ENCODE results near the gene EFS.
"Not testable (repeated sequence)": the region's sequence is repeated elsewhere in the genome, so short reads cannot be mapped to it uniquely, and the experiment has no call there.

EFS gene, protein sequence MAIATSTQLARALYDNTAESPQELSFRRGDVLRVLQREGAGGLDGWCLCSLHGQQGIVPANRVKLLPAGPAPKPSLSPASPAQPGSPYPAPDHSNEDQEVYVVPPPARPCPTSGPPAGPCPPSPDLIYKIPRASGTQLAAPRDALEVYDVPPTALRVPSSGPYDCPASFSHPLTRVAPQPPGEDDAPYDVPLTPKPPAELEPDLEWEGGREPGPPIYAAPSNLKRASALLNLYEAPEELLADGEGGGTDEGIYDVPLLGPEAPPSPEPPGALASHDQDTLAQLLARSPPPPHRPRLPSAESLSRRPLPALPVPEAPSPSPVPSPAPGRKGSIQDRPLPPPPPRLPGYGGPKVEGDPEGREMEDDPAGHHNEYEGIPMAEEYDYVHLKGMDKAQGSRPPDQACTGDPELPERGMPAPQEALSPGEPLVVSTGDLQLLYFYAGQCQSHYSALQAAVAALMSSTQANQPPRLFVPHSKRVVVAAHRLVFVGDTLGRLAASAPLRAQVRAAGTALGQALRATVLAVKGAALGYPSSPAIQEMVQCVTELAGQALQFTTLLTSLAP

DNA sequence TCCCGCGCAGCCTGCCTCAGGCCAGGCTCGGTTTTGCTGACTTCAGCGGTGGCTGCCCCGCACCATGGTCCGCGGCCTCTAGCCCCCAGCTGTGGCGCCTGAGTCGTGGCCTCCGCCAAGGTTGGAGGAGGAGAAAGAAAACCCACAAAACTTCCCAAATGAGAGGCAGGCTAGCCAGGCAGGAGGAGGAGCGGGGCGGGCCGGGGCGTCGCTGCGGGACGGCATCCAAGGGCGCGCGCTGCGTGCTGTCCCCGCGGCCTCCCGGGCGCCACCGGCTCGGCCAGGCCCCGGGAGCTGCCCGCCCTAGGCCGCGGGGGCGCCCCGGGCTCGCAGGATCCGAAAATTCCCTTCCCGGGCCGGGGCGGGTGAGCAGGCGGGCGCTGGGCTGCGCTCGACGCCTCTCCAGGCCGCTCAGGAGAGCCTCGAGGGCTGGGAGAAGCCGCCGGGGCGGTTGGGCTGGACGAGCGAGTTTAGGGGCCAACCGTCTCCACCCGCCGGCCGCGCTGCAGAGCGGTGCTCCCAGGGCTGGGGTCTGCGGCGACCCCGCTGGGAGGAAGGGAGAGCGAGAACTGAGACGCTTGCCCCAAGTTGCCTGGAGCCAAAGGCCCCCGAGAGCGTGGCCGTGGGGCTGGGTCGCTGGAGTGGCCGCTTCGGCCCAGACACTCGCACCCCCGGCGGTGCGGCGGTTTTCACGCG is at the start of gene EFS:
Gene EFS, minus strand, starts transcription at position 137 of the 696 bp plus-strand sequence. CDS start 147 bp downstream, outside the sequence.
- no peak for DNase-seq

DNA sequence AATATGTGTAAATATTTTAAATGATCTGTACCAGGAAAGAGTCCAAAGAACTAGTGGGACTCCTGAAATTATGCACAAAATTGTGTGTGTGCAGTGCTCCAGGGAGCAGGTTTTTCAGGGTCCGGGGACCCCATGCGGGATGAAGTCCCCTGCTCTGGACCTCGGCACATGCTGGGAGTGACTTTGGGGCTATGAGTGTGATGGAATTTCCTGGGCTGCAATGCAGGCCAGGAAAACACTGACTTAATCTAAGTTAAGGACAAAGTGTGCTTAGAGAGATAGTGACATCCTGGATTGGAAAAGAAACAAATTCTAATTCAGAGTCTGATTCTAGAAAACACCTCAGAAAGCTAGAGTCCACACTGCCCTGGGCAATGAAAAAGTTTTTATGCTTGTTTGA is 49.3 kb upstream of the EFS start:
- DNase-seq = no peak

DNA sequence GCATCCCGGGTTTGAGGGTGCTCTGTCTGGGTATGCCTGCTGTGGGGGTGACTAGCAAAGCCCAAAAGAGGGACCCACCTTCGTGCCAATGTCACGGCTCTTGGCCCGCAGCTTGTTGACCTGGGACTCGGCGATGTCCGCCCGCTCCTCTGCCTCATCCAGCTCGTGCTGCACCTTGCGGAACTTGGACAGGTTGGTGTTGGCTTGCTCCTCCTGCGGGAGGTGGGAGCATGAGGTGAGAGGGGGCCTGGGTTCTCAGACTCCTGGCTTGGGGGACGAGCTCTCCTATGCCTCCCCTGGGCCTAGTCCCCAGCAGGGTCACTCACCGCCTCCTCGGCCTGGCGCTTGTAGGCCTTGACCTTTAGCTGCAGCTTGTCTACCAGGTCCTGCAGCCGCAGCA is 48.7 kb upstream of the EFS start:
- no peak for DNase-seq

GRCh38 chr14:23411563-23412525 is 46.9 kb upstream of the EFS start:
- DNase-seq = no peak

DNA sequence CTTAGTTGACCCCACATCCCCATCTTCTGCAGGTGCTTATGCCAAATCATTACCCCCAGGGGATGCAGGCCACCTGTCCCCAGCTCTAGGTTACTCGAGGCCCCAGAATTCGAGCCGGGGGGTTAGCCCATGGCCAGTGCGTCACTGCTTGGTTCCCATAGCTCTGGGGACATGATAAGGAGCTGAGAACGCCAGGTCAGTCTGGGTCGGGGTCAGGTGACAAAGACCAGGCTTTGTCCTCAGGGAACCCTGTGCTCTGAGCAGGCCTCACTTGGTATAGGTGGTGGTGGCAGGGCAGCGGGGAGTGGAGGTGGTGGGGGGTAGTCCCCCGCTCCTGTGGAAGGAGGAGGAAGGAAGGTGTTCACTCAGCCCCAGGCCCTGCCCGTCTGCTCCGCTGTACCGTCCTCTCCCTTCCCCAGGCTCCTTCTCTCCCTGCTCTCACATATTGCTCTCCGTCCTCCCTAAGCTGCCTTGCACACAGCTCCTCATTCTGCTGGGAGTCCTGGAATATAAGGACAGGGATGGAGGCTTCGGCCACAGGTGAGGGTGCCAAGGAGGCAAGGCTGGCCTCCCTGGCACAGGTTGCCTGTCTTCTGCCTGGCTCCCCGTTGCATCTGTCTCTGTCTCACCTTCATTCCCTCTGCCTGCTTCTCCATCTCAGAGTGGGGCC is 45.1 kb upstream of the EFS start:
- DNase-seq = no peak

- DNase-seq = no peak
Observed at GRCh38 chr14:23409475-23409874, 44.5 kb upstream of the EFS start.

DNA sequence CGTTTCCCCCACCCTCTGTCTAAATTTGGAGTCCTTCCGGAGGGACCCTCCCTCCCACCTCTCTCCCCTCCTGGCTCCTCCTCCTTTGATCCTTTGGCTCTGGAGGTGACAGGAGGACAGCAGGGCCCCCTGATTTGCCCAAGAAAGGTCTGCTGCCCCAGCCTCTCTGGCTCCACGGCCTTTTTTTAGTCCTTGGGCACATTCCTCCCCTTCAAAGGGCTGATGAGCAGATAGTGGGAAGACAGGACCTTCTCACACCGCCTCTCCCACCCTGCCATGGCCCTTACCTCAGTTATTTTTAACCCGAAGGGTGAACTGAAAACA is 43.3 kb upstream of the EFS start:
- no peak for DNase-seq

GRCh38 chr14:23407516-23408306 is 42.7 kb upstream of the EFS start, which contains the start of gene MYH6:
TSS of gene MYH6 (minus strand) at chr14:23408273. CDS start at chr14:23407223, 1,050 bp downstream.
- no peak for DNase-seq

DNA sequence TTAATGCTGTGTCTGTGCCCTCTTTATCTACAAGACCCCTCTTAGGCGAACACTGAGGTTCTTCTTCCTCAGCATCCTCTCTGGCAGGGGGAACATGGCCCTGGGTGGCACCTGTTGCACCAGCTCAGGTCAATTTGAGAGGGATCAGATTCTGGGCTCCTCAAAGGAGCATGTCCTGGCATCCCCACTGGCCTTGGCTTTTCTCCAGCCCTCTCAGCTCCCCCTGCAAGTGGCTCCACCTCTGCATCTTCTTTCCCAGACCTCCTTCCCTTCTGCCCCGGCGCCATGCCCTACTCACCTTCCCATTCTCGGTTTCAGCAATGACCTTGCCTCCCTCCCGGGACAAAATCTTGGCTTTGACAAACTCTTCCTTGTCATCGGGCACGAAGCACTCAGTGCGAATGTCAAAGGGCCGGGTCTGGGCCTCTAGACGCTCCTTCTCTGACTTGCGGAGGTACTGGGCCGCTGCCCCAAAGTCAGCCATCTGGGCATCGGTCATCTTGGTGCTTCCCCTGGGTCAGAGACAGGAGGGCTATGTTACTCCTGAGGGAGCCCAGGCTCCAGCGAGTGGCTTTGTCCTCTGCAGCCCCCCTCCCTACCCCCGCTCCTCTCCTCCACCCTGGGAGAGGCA is 41.9 kb upstream of the EFS start:
- no peak for DNase-seq

DNA sequence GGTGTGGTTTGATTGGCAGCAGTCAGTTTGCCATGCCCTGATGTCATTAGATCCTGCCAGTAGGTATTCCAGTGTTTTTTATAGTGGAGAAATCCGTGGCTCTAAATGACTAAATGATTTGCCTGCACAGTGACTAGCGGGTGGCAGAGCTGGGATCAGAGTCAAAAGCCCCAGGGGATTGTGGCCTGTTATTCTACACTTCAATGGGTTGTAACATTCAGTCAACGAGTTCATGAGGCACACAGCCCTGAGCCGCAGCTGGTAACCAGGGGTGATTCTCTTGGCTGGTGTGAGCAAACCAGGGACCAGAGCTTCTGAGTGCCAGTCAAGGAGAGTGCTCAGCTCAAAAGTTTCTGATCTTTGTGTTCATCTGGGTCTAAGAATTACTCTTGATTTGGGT is 41.3 kb upstream of the EFS start:
- no peak for DNase-seq

- DNase-seq = no peak
Observed at GRCh38 chr14:23405516-23406025, 40.6 kb upstream of the EFS start.

- DNase-seq = no peak
Observed at GRCh38 chr14:23405096-23405495, 40.1 kb upstream of the EFS start.

GRCh38 chr14:23404331-23404900 is 39.4 kb upstream of the EFS start:
- no peak for DNase-seq

- DNase-seq = no peak
Observed at GRCh38 chr14:23403908-23404307, 38.9 kb upstream of the EFS start.

GRCh38 chr14:23403139-23403438 is 38.1 kb upstream of the EFS start:
- no peak for DNase-seq

GRCh38 chr14:23402296-23403138 is 37.5 kb upstream of the EFS start:
- no peak for DNase-seq

DNA sequence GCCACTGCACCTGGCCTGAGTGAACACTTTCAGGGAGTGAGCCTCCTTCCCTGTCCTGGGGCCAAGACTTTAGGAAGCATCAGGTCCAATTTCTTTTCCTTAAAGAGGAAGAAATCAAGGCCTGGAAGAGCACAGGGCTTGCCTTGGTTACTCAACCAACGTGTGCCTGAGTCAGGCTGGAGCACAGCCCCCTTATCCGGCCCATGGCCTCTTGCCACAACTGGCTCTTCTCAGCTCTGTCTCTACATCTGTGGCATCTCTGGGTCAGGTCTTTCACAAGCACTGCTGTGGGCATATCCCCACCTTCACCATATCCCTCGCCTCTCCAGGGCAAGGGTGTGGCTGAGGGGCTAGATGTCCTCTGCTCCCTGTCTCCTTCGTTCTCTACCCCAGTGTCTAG is 36.3 kb upstream of the EFS start:
- DNase-seq = no peak

- DNase-seq = not testable (repeated sequence)
Observed at GRCh38 chr14:23400496-23401149, 35.7 kb upstream of the EFS start.

- DNase-seq = no peak
Observed at GRCh38 chr14:23399591-23399990, 34.6 kb upstream of the EFS start.

Measured in CD4-positive, alpha-beta T cell treated with Interleukin-17A for 1 hour (primary cell).